ENCODE data around the gene OBSL1.

OBSL1 gene

GRCh38 chr2:219511547-219512325 lies 59.6 kb downstream of the OBSL1 start:
- no peak for DNase-seq

GRCh38 chr2:219510512-219511135 lies 60.7 kb downstream of the OBSL1 start:
- DNase-seq, result no peak

GRCh38 chr2:219509780-219510511 lies 61.4 kb downstream of the OBSL1 start:
- peak; percentile 35 to 41 for DNase-seq

- DNase-seq, result no peak
Measured at GRCh38 chr2:219508971-219509779, 62.2 kb downstream of the OBSL1 start.

- no peak for DNase-seq
Measured at GRCh38 chr2:219508444-219508734, 63.0 kb downstream of the OBSL1 start.

- no peak for DNase-seq
Measured at GRCh38 chr2:219507581-219508443, 63.5 kb downstream of the OBSL1 start.

GRCh38 chr2:219506802-219507526 lies 64.4 kb downstream of the OBSL1 start:
- DNase-seq, result no peak

GRCh38 chr2:219506153-219506801 lies 65.1 kb downstream of the OBSL1 start:
- no peak for DNase-seq

- DNase-seq, result no peak
Measured at GRCh38 chr2:219505585-219505984, 65.8 kb downstream of the OBSL1 start.

GRCh38 chr2:219502618-219503017 lies 68.7 kb downstream of the OBSL1 start:
- DNase-seq, result no peak

- DNase-seq, result no peak
Measured at GRCh38 chr2:219501849-219502248, 69.5 kb downstream of the OBSL1 start.

All from activated CD4-positive, alpha-beta T cell treated with anti-CD3 and anti-CD28 coated beads for 4 hours (primary cell).